ENCODE measurements around the gene COMMD3. TPM values are rescaled to one million over a fixed set of nuclear protein-coding genes. Genes with fewer than 3 reads are reported as not detected.

The COMMD3 gene
- total RNA-seq, 1 donor from 2014 or later, result 51.0 TPM

GRCh38 chr10:22335173-22335933 is 19.2 kb downstream of the COMMD3 start:
- Histone ChIP-seq H3K9me3 (no peaks in the 10 kb centered on the region), H3K36me3 (peaks cover 4% of the 10 kb centered on the region), H3K4me1 (peaks cover 46% of the 10 kb centered on the region), H3K4me3 (peak overlapping the region; percentile 54), H3K27me3 (ENCODE audit: low read depth) (peaks cover 65% of the 10 kb centered on the region), H3K27ac (no peak overlapping the region)
- peak; percentile 18 for TF ChIP-seq CTCF (IDR thresholded peaks at IDR 0.05)
- peak; percentile 71 for DNase-seq
- ATAC-seq, result peak; percentile 71 to 75
- intact Hi-C loops (cut with DNase I), result no loop called here

- ATAC-seq, result no peak
- Histone ChIP-seq H3K9me3 (no peaks in the 10 kb centered on the region), H3K27me3 (ENCODE audit: low read depth) (peaks cover 85% of the 10 kb centered on the region), H3K4me1 (peaks cover 48% of the 10 kb centered on the region), H3K36me3 (no peaks in the 10 kb centered on the region), H3K27ac (no peak overlapping the region), H3K4me3 (no peak overlapping the region)
- DNase-seq, result no peak
- no peak for TF ChIP-seq CTCF (IDR thresholded peaks at IDR 0.05)
- intact Hi-C loops (cut with DNase I), result no loop called here
These were observed 22.2 kb downstream of the COMMD3 start for GRCh38 chr10:22338185-22338900.

- H3K27ac ChIP-seq, result no peak overlapping the region
- H3K9me3 ChIP-seq, result no peaks in the 10 kb centered on the region
These were observed 22.7 kb downstream of the COMMD3 start for GRCh38 chr10:22338931-22339330.

GRCh38 chr10:22339761-22340328 is 23.7 kb downstream of the COMMD3 start:
- TF ChIP-seq CTCF (IDR thresholded peaks at IDR 0.05), result no peak
- H3K27me3 ChIP-seq (ENCODE audit: low read depth), result peaks cover 86% of the 10 kb centered on the region
- DNase-seq (no peak), ATAC-seq (no peak)
- H3K36me3 ChIP-seq, result no peaks in the 10 kb centered on the region
- H3K27ac ChIP-seq, result peak overlapping the region; percentile 96
- H3K4me3 ChIP-seq, result peak overlapping the region; percentile 83
- H3K9me3 ChIP-seq, result no peaks in the 10 kb centered on the region
- intact Hi-C loops (cut with DNase I), result no loop called here
- H3K4me1 ChIP-seq, result peaks cover 35% of the 10 kb centered on the region

More at GRCh38 chr10:22338931-22339330, 22.7 kb downstream of the COMMD3 start:
- H3K27me3 ChIP-seq (ENCODE audit: low read depth), result peaks cover 86% of the 10 kb centered on the region
- intact Hi-C loops (cut with DNase I), result no loop called here
- H3K36me3 ChIP-seq, result no peaks in the 10 kb centered on the region
- ATAC-seq (no peak), DNase-seq (no peak)
- peaks cover 44% of the 10 kb centered on the region for H3K4me1 ChIP-seq
- H3K4me3 ChIP-seq, result no peak overlapping the region
- TF ChIP-seq CTCF (IDR thresholded peaks at IDR 0.05), result no peak

- TF ChIP-seq CTCF (IDR thresholded peaks at IDR 0.05), result no peak
- H3K36me3 ChIP-seq, result no peaks in the 10 kb centered on the region
- no peaks in the 10 kb centered on the region for H3K9me3 ChIP-seq
- peak overlapping the region; percentile 96 for H3K27ac ChIP-seq
- DNase-seq, result peak; percentile 76
- H3K4me3 ChIP-seq, result peak overlapping the region; percentile 83
- ATAC-seq, result peak; percentile 88 to 89
- intact Hi-C loops (cut with DNase I), result no loop called here
- peaks cover 33% of the 10 kb centered on the region for H3K4me1 ChIP-seq
- peaks cover 86% of the 10 kb centered on the region for H3K27me3 ChIP-seq (ENCODE audit: low read depth)
These were observed 24.4 kb downstream of the COMMD3 start for GRCh38 chr10:22340329-22341189.
